ENCODE data around the gene ISCA1.
A peak's percentile ranks its signal among the peaks of the same experiment; 100 is the strongest.

Gene ISCA1

DNA sequence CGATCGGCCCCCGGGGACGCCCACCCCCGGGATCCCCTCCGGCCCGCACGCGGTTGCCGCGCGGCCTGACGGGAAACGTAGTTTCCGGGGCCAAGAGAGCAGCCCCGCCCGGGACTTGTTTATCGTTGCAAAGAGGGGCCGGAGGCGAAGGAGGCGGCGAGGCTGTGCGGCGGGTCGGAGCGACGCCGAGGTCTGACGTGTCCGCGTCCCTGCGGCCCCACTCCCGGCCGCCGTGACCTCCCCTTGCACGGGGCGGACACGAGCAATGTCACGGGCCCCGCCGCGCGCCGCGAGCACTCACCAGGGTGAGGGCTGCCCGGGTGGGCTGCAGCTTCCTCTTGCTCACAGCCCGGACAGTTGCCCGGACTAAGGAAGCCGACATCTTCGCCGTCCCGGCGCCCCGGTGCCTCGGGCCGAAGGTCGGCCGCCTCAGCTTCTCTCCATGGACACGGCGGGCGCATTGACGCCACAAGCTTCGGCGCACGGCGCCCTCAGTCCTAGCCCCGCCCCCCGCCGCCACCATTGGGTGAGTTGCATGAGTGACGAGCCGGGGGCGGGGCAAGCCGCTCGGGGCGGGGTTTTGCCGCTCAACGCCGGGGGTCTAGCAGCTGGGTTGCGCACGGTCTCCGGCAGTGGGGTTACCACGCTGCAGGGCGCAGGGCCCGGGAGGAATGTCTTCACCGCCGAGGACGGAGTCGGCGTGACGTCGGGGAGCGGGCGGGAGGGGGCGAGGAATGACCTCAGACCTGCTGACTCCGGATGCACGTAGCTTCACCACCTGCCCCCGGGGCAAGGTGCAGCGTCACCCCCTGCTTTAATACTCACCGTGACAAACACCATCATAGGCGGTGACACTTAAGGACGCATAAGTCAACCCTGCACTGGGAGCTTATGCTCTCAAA lies at the start of gene ISCA1 (continued):
- TF ChIP-seq ZNF292 (tag by site-specific recombination; IDR thresholded peaks at IDR 0.05; ENCODE audit: borderline replicate concordance, low read depth), result no peak
- TF ChIP-seq RBAK (tag by site-specific recombination; IDR thresholded peaks at IDR 0.05), result no peak
- TF ChIP-seq ZNF658 (tag by site-specific recombination; IDR thresholded peaks at IDR 0.05), result no peak
- TF ChIP-seq ZNF791 (tag by site-specific recombination; IDR thresholded peaks at IDR 0.05), result no peak
- no peak for TF ChIP-seq ZNF112 (tag by site-specific recombination; IDR thresholded peaks at IDR 0.05)
- TF ChIP-seq ZSCAN4 (tag by site-specific recombination; IDR thresholded peaks at IDR 0.05), result no peak
- TF ChIP-seq, protein P1, sequence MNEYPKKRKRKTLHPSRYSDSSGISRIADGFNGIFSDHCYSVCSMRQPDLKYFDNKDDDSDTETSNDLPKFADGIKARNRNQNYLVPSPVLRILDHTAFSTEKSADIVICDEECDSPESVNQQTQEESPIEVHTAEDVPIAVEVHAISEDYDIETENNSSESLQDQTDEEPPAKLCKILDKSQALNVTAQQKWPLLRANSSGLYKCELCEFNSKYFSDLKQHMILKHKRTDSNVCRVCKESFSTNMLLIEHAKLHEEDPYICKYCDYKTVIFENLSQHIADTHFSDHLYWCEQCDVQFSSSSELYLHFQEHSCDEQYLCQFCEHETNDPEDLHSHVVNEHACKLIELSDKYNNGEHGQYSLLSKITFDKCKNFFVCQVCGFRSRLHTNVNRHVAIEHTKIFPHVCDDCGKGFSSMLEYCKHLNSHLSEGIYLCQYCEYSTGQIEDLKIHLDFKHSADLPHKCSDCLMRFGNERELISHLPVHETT (tag by site-specific recombination; IDR thresholded peaks at IDR 0.05), result peak; percentile 90
- TF ChIP-seq ZNF571 (tag by site-specific recombination; IDR thresholded peaks at IDR 0.05), result no peak
- no peak for TF ChIP-seq ZSCAN18 (tag by site-specific recombination; IDR thresholded peaks at IDR 0.05)
- TF ChIP-seq ZNF830 (tag by site-specific recombination; IDR thresholded peaks at IDR 0.05; ENCODE audit: low read depth), result no peak
- peak; percentile 74 for TF ChIP-seq SP3 (tag by site-specific recombination; IDR thresholded peaks at IDR 0.05)
- TF ChIP-seq ZNF670 (tag by site-specific recombination; IDR thresholded peaks at IDR 0.05; ENCODE audit: low read depth), result no peak
- peak; percentile 92 for TF ChIP-seq BCL11A (tag by site-specific recombination; IDR thresholded peaks at IDR 0.05; ENCODE audit: low read depth)
- peak; percentile 58 for TF ChIP-seq ZSCAN30 (tag by site-specific recombination; IDR thresholded peaks at IDR 0.05)
- peak; percentile 66; the same call in 1 of the 2 replicates for TF ChIP-seq KLF16 (tag by site-specific recombination; IDR thresholded peaks at IDR 0.05)
- no peak for TF ChIP-seq ZNF362 (tag by site-specific recombination; IDR thresholded peaks at IDR 0.05)
- no peak for TF ChIP-seq ZNF704 (tag by site-specific recombination; IDR thresholded peaks at IDR 0.05)
- 0 out of 2 replicates have a peak, but pooled peaks have one; percentile 16 for TF ChIP-seq ZNF169 (tag by site-specific recombination; IDR thresholded peaks at IDR 0.05)
- no peak for TF ChIP-seq ZNF433 (tag by site-specific recombination; IDR thresholded peaks at IDR 0.05; ENCODE audit: low read depth)
- peak; percentile 91 for TF ChIP-seq SP7 (tag by site-specific recombination; IDR thresholded peaks at IDR 0.05)
- TF ChIP-seq, protein P2, sequence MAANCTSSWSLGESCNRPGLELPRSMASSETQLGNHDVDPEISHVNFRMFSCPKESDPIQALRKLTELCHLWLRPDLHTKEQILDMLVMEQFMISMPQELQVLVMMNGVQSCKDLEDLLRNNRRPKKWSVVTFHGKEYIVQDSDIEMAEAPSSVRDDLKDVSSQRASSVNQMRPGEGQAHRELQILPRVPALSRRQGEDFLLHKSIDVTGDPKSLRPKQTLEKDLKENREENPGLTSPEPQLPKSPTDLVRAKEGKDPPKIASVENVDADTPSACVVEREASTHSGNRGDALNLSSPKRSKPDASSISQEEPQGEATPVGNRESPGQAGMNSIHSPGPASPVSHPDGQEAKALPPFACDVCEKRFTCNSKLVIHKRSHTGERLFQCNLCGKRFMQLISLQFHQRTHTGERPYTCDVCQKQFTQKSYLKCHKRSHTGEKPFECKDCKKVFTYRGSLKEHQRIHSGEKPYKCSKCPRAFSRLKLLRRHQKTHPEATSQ (tag by site-specific recombination; IDR thresholded peaks at IDR 0.05), result peak; percentile 39; the same call in 1 of the 2 replicates
- no peak; the same call in 1 of the 2 replicates for TF ChIP-seq ZNF146 (tag by site-specific recombination; IDR thresholded peaks at IDR 0.05)
- peak; percentile 92 for TF ChIP-seq INSM2 (tag by site-specific recombination; IDR thresholded peaks at IDR 0.05)
- no peak for TF ChIP-seq ZNF596 (tag by site-specific recombination; IDR thresholded peaks at IDR 0.05)
- no peak; the same call in none of the 2 replicates for TF ChIP-seq PBX3 (CRISPR knock-in tag; IDR thresholded peaks at IDR 0.05)
- TF ChIP-seq ZNF335 (tag by site-specific recombination; conservative IDR thresholded peaks at IDR 0.05), result peak; percentile 73
- no peak for TF ChIP-seq ZFP3 (tag by site-specific recombination; IDR thresholded peaks at IDR 0.05; ENCODE audit: low read depth)
- no peak for TF ChIP-seq ZNF701 (tag by site-specific recombination; IDR thresholded peaks at IDR 0.05)
- TF ChIP-seq ZNF354C (tag by site-specific recombination; IDR thresholded peaks at IDR 0.05; ENCODE audit: borderline replicate concordance, low read depth), result no peak
